Peyer's patch (tissue), 4 donors: Measurements from ENCODE around the gene ATP13A2. TPM values are rescaled to one million over a fixed set of nuclear protein-coding genes. Genes with fewer than 3 reads are reported as not detected.
A peak's percentile ranks its signal among the peaks of the same experiment; 100 is the strongest.

ENCODE experiments used
- DNase-seq, 3 donors: peaks; one replicate each; pipeline ENCODE4 v3.0.0-alpha.2; 2017 to 2019
- H3K27ac ChIP-seq, 4 donors: fragments of 200-600 bp; sonication (generic); one replicate each; pipeline ENCODE4 v1.5.1; 2016 to 2019
- H3K27me3 ChIP-seq, 2 donors: fragments of 200-600 bp; sonication (generic); one replicate each; pipeline ENCODE4 v1.5.1; 2019
- H3K36me3 ChIP-seq, 3 donors: fragments of 200-600 bp; sonication (generic); one replicate each; pipeline ENCODE4 v1.5.1; 2016 to 2019
- H3K4me1 ChIP-seq, 4 donors: fragments of 200-600 bp; sonication (generic); one replicate each; pipeline ENCODE4 v1.5.1; 2016 to 2019
- H3K4me3 ChIP-seq, 4 donors: fragments of 200-600 bp; sonication (generic); 1 replicate in 3 of 4; 2 replicates in 1 of 4; pipeline ENCODE4 v1.5.1; 2016 to 2019; ENCODE audit warnings: mild to moderate bottlenecking in 1 of 4
- H3K9me3 ChIP-seq, 4 donors: fragments of 200-600 bp; sonication (generic); one replicate each; pipeline ENCODE4 v1.5.1; 2016 to 2019; ENCODE audit warnings: mild to moderate bottlenecking in 1 of 4
- POLR2A ChIP-seq, 2 donors: fragments of 450-650 bp; IDR thresholded peaks; one replicate each; pipeline ENCODE4 v1.5.1; 2017; ENCODE audit warnings: antibody characterized with exemption in 2 of 2, mild to moderate bottlenecking in 2 of 2, moderate library complexity in 2 of 2
- total RNA-seq, 4 donors: library from RNA; depleted of rRNA; stranded (reverse); fragments of >200 nt; gene quantifications; one replicate each; pipeline ENCODE4 v1.1.0, GENCODE V29; 2016
- TF ChIP-seq, protein P1 (sequence below), 6 experiments: fragments of 450-650 bp in 4 of 6; fragments of 200-600 bp in 2 of 6; sonication (generic) in 1 of 6; IDR thresholded peaks; one replicate each; pipeline ENCODE4 v1.5.1; 2017 to 2019; ENCODE audit warnings: antibody characterized with exemption in 6 of 6, mild to moderate bottlenecking in 3 of 6, moderate library complexity in 1 of 6

Gene ATP13A2, protein sequence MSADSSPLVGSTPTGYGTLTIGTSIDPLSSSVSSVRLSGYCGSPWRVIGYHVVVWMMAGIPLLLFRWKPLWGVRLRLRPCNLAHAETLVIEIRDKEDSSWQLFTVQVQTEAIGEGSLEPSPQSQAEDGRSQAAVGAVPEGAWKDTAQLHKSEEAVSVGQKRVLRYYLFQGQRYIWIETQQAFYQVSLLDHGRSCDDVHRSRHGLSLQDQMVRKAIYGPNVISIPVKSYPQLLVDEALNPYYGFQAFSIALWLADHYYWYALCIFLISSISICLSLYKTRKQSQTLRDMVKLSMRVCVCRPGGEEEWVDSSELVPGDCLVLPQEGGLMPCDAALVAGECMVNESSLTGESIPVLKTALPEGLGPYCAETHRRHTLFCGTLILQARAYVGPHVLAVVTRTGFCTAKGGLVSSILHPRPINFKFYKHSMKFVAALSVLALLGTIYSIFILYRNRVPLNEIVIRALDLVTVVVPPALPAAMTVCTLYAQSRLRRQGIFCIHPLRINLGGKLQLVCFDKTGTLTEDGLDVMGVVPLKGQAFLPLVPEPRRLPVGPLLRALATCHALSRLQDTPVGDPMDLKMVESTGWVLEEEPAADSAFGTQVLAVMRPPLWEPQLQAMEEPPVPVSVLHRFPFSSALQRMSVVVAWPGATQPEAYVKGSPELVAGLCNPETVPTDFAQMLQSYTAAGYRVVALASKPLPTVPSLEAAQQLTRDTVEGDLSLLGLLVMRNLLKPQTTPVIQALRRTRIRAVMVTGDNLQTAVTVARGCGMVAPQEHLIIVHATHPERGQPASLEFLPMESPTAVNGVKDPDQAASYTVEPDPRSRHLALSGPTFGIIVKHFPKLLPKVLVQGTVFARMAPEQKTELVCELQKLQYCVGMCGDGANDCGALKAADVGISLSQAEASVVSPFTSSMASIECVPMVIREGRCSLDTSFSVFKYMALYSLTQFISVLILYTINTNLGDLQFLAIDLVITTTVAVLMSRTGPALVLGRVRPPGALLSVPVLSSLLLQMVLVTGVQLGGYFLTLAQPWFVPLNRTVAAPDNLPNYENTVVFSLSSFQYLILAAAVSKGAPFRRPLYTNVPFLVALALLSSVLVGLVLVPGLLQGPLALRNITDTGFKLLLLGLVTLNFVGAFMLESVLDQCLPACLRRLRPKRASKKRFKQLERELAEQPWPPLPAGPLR
- total RNA-seq, result 10 to 100 TPM; 20.6 to 58.0 (median 44.5) TPM

DNA sequence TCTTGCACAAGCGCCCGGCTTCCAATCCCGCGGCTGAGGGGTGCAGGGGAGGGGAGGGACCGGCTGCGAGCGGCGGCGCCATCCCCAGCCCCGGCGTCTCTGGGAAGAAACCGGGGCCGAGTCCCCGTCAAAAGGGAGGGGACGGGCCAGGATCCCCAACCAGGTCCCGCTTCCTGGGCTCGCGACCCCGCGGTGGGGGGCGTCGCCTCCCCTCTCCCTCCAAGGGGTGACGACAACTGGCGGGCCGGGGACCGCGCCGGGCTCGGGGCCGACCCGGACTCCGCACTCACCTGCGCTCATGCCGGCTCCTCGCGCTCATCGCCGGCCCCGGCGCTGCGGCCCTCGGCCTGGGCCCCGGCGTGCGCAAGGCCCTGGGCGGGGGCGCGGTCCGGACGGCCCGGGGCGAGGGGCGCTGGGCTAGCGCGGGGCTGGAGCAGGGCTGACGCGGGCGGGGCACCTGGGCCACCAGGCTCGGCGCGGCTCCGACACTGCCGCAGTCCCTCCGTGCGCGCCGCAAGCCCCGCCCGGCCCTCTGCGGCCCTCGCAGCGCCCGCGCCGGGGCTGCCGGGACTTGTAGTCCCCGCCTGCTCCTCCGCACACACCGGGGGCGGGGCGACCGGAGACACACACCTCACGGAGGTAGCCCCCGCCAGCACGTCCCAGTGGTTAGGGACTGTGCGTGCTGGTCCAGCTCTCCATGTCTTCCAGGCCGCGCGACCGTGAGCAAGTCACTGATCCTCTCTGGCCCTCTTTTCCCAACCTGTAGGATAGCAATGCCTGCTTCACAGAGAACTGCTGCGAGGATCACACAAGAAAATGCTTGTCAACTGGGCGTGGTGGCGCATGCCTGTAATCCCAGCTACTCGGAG, at the start of gene ATP13A2:
Gene ATP13A2, minus strand, starts transcription at position 490 of the 869 bp plus-strand sequence. Its CDS starts 190 bp downstream, at position 300.
- peak within 1 kb of the TSS; percentile 32 to 74 (median 64) for H3K27ac ChIP-seq

DNA sequence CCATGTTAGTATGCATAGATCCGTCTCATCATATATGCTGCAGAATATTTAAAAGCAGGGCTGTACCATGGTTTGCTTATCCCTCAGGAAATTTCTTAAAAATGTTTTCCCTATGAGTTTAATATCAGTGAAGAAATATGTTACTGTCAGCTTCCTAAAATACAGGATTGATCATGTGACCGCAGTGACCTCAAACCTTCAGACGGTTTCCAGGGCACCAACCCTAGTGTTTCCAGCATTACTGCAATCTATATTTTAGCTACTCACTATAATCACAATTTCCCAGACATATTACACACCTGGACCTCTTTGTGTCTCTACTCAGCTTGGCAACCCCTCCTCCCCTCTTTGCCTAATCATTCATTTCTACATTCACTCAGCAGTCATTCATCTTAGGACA, 49.8 kb upstream of the ATP13A2 start:
- DNase-seq, result no peak
- Histone ChIP-seq H3K4me3 (no peak overlapping the region), H3K27me3 (no peaks in the 10 kb centered on the region), H3K36me3 (no peaks in the 10 kb centered on the region), H3K27ac (no peak overlapping the region), H3K9me3 (peaks cover 0 to 7% (median 0%) of the 10 kb centered on the region in 4 donors), H3K4me1 (no peaks in the 10 kb centered on the region)
- no peak for TF ChIP-seq POLR2A (IDR thresholded peaks at IDR 0.05)
- TF ChIP-seq, protein P1, sequence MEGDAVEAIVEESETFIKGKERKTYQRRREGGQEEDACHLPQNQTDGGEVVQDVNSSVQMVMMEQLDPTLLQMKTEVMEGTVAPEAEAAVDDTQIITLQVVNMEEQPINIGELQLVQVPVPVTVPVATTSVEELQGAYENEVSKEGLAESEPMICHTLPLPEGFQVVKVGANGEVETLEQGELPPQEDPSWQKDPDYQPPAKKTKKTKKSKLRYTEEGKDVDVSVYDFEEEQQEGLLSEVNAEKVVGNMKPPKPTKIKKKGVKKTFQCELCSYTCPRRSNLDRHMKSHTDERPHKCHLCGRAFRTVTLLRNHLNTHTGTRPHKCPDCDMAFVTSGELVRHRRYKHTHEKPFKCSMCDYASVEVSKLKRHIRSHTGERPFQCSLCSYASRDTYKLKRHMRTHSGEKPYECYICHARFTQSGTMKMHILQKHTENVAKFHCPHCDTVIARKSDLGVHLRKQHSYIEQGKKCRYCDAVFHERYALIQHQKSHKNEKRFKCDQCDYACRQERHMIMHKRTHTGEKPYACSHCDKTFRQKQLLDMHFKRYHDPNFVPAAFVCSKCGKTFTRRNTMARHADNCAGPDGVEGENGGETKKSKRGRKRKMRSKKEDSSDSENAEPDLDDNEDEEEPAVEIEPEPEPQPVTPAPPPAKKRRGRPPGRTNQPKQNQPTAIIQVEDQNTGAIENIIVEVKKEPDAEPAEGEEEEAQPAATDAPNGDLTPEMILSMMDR (IDR thresholded peaks at IDR 0.05), result no peak

More for the DNA sequence above, at the start of gene ATP13A2:
- peak; percentile 91 to 93 (median 92) for DNase-seq
- Histone ChIP-seq H3K4me3 (peak within 1 kb of the TSS; percentile 81 to 98 (median 89)), H3K27me3 (no peaks in the 10 kb centered on the region), H3K36me3 (no peaks in the 10 kb centered on the region), H3K9me3 (no peaks in the 10 kb centered on the region), H3K4me1 (peaks cover 0 to 23% (median 6%) of the 10 kb centered on the region in 4 donors)
- TF ChIP-seq, protein P1 (IDR thresholded peaks at IDR 0.05), result no peak
- peak in 1 of 2 donors; percentile 16 for TF ChIP-seq POLR2A (IDR thresholded peaks at IDR 0.05)

DNA sequence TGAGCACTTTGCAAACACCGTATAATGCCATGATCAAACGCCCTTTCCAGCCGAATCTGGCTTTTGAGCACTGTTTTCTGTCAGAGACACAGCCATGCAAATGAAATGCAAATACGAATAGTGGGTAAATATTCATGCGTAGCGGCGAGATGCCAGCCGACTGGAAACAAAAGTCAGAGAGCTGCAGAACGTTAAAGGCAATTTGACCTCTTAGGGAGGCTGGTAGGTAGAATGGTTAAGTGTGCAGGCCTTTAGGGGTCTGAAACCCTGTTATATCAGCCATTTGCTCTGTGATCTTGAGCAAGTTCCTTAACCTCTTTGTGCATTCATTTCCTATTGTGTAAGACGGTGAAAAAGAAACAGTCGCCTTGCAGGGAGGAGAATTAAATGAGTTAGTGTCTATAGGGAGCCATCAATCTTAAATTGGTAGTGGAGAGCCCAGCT, 48.6 kb upstream of the ATP13A2 start:
- TF ChIP-seq, protein P1 (IDR thresholded peaks at IDR 0.05), result no peak
- no peak for TF ChIP-seq POLR2A (IDR thresholded peaks at IDR 0.05)
- no peaks in the 10 kb centered on the region for H3K4me1 ChIP-seq
- H3K9me3 ChIP-seq, result peaks cover 0 to 6% (median 0%) of the 10 kb centered on the region in 4 donors

DNA sequence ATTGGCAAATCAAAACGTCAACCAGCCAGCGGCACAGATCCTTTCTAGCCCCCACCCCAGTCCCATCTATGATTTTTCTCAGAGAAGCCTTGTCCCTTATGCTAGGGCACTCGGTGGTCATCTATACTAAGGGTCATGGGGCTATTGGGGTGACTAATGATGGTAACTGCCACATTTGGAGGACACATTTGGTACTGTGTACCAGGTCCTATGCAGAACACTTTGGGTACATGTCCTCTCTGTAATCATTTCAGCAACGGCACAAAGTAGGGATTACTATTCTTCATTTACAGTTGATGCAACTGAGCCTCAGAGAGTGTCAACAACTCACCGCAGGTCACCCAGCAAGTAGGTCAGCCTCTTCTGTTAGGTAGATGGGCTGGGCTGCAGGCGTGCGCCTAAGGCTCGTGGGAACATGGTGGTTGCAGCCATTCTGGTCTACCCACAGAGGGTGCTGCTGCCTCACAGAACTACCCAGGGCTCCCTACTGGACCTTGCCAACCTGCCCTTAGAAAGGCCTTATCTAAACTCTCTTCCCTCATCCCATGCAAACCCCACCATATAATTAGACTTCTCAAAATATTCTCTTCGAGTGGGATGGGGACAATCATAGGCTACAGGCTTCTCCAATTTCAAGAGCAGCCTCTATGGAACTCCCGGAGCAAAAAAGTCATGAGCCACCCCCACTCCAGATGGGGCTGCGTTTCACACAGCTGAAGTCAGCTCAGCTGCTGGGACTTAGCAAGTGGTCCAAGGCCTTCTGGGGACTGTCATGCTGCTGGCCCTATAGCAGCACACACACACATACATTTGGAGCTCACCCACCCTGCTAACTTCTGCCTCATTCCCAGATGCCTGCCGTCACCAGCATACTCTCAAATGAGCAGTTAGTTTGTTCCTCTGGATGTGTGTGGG, 47.9 kb upstream of the ATP13A2 start:
- Histone ChIP-seq H3K27ac (no peak overlapping the region), H3K4me3 (no peak overlapping the region), H3K4me1 (no peaks in the 10 kb centered on the region), H3K36me3 (no peaks in the 10 kb centered on the region), H3K9me3 (no peaks in the 10 kb centered on the region), H3K27me3 (no peaks in the 10 kb centered on the region)
- DNase-seq, result peak; percentile 36 to 82 (median 75)
- TF ChIP-seq, protein P1 (IDR thresholded peaks at IDR 0.05), result peak in 5 of 6 experiments; percentile 9 to 87 (median 77)
- no peak for TF ChIP-seq POLR2A (IDR thresholded peaks at IDR 0.05)

More for the DNA sequence above, 48.6 kb upstream of the ATP13A2 start:
- Histone ChIP-seq H3K4me3 (no peak overlapping the region), H3K27ac (no peak overlapping the region), H3K36me3 (no peaks in the 10 kb centered on the region), H3K27me3 (no peaks in the 10 kb centered on the region)
- no peak for DNase-seq
